HepG2 (cell line): ENCODE measurements around the gene NCOA5. TPM values are rescaled to one million over a fixed set of nuclear protein-coding genes. Genes with fewer than 3 reads are reported as not detected.

Source experiments
- ATAC-seq: fragments of 200-7000 bp; cut with Tn5 transposase; 3 replicates; pipeline ENCODE4 v1.9.1; 2020; ENCODE audit warnings: mild to moderate bottlenecking, moderate library complexity
- BruUV-seq: library from RNA; stranded (reverse); fragments of 400-500 nt; replicated peaks from 2 replicates; lab custom pipeline; 2021; lab: Mats Ljungman, UMichigan
- CTCF ChIA-PET: fragments of 300-600 bp; formaldehyde crosslinking; extraction: SDS; loops from one replicate; lab custom pipeline; 2021; ENCODE audit warnings: low total read pairs, inconsistent platforms, low intra/inter-chr PET ratio; lab: Yijun Ruan, JAX
- POLR2A ChIA-PET: fragments of 350-600 bp; sonication (Branson Sonifier 250); formaldehyde crosslinking; loops from one replicate; lab custom pipeline; 2020; ENCODE audit warnings: antibody characterized with exemption, inconsistent platforms; lab: Yijun Ruan, JAX
- DNase-seq: peaks from one replicate; pipeline ENCODE4 v3.0.0-alpha.2; 2015; ENCODE audit warnings: low spot score
- FAIRE-seq: peaks from 3 replicates; lab custom pipeline; 2011; peaks lifted over from hg19 to GRCh38; lab: Jason Lieb, UNC
- H2AFZ ChIP-seq: one replicate; pipeline ENCODE4 v1.6.1; 2011; ENCODE audit warnings: low read length, inconsistent platforms
- H3K27ac ChIP-seq: fragments of 300-600 bp; 3 replicates; pipeline ENCODE4 v1.8.0; 2011; ENCODE audit warnings: mixed run types, mild to moderate bottlenecking, mixed read lengths, low read length, inconsistent platforms; ENCODE audit not compliant: insufficient read depth; ENCODE audit errors: extremely low read length
- H3K27me3 ChIP-seq, 2 experiments: fragments of 200-600 bp in 1 of 2; 2 replicates in 1 of 2; 3 replicates in 1 of 2; pipeline versions ENCODE4 v1.6.0 to v1.8.0; 2011; ENCODE audit warnings: low read length in 2 of 2, mild to moderate bottlenecking in 2 of 2, moderate library complexity in 2 of 2, inconsistent platforms in 1 of 2; ENCODE audit not compliant: insufficient read depth in 2 of 2, control insufficient read depth in 1 of 2
- H3K36me3 ChIP-seq, 2 experiments: fragments of 200-600 bp in 1 of 2; replicated peaks in 1 of 2; 2 replicates in 1 of 2; 3 replicates in 1 of 2; pipeline versions ENCODE4 v1.5.1 to v1.8.0; 2011; ENCODE audit warnings: low read length in 2 of 2, inconsistent platforms in 1 of 2; ENCODE audit not compliant: insufficient read depth in 2 of 2, control insufficient read depth in 1 of 2
- H3K4me1 ChIP-seq: 2 replicates; pipeline ENCODE4 v1.5.1; 2012; ENCODE audit warnings: low read length, inconsistent platforms; ENCODE audit not compliant: insufficient read depth
- H3K4me2 ChIP-seq: 2 replicates; pipeline ENCODE4 v1.6.0; 2011; ENCODE audit warnings: low read depth, low read length, inconsistent platforms
- H3K4me3 ChIP-seq, 3 experiments: fragments of 200-600 bp in 1 of 3; sonication (generic), shearing (Covaris generic) in 1 of 3; replicated peaks in 1 of 3; 2 replicates each; pipeline ENCODE4 v1.5.1; 2011 to 2016; ENCODE audit warnings: low read length in 3 of 3, inconsistent platforms in 2 of 3, low read depth in 2 of 3, mild to moderate bottlenecking in 2 of 3, control low read depth in 1 of 3, mixed read lengths in 1 of 3; ENCODE audit not compliant: insufficient read depth in 1 of 3
- H3K79me2 ChIP-seq: one replicate; pipeline ENCODE4 v1.6.1; 2011; ENCODE audit warnings: low read length, inconsistent platforms; ENCODE audit not compliant: insufficient read depth
- H3K9ac ChIP-seq: 2 replicates; pipeline ENCODE4 v1.6.0; 2011; ENCODE audit warnings: mild to moderate bottlenecking, low read depth, low read length, inconsistent platforms; ENCODE audit not compliant: insufficient read depth
- H3K9me3 ChIP-seq: 2 replicates; pipeline ENCODE4 v1.5.1; 2012; ENCODE audit warnings: mild to moderate bottlenecking, low read length
- H4K20me1 ChIP-seq: 2 replicates; pipeline ENCODE4 v1.6.0; 2011; ENCODE audit warnings: inconsistent platforms, mild to moderate bottlenecking, low read length, moderate library complexity; ENCODE audit not compliant: insufficient read depth
- ATF7-NPFF ChIP-seq: sonication (generic); formaldehyde crosslinking; IDR thresholded peaks from 2 replicates; pipeline ENCODE4 v1.8.1; 2023; ENCODE audit warnings: mild to moderate bottlenecking, low read depth, missing genetic modification reagents, moderate library complexity
- DMTF1 ChIP-seq: sonication (generic); formaldehyde crosslinking; IDR thresholded peaks from 2 replicates; pipeline ENCODE4 v1.4.0; 2020; ENCODE audit warnings: mild to moderate bottlenecking, missing genetic modification reagents
- FIP1L1 ChIP-seq: fragments of 200-400 bp; formaldehyde crosslinking; IDR thresholded peaks from 2 replicates; pipeline ENCODE4 v1.6.1; 2018; ENCODE audit warnings: low read depth, mild to moderate bottlenecking, low read length, moderate library complexity, borderline replicate concordance; ENCODE audit not compliant: insufficient read depth
- GTF3A ChIP-seq: sonication (generic); formaldehyde crosslinking; conservative IDR thresholded peaks from 2 replicates; pipeline ENCODE4 v1.4.0; 2020; ENCODE audit warnings: mild to moderate bottlenecking, missing genetic modification reagents
- HDAC1 ChIP-seq: sonication (generic); formaldehyde crosslinking; IDR thresholded peaks from 2 replicates; pipeline ENCODE4 v1.5.1; 2020; ENCODE audit warnings: mild to moderate bottlenecking, missing genetic modification reagents
- HNRNPK ChIP-seq: fragments of 200-400 bp; formaldehyde crosslinking; IDR thresholded peaks from 2 replicates; pipeline ENCODE4 v1.6.1; 2018; ENCODE audit warnings: low read length, low read depth, moderate library complexity, mild to moderate bottlenecking; ENCODE audit not compliant: poor library complexity, severe bottlenecking
- HNRNPL ChIP-seq: fragments of 200-400 bp; formaldehyde crosslinking; IDR thresholded peaks from 2 replicates; pipeline ENCODE4 v1.6.1; 2017; ENCODE audit warnings: mild to moderate bottlenecking, low read depth, low read length
- MLX ChIP-seq: IDR thresholded peaks from 2 replicates; pipeline ENCODE4 v1.6.1; 2016
- MZF1 ChIP-seq: sonication (generic); formaldehyde crosslinking; IDR thresholded peaks from 2 replicates; pipeline ENCODE4 v1.8.1; 2023; ENCODE audit warnings: mild to moderate bottlenecking, missing genetic modification reagents, borderline replicate concordance
- PCBP1 ChIP-seq: fragments of 200-400 bp; formaldehyde crosslinking; IDR thresholded peaks from 2 replicates; pipeline ENCODE4 v1.6.1; 2017; ENCODE audit warnings: mild to moderate bottlenecking, low read depth, low read length, borderline replicate concordance
- RARG ChIP-seq: sonication (generic); formaldehyde crosslinking; IDR thresholded peaks from 2 replicates; pipeline ENCODE4 v1.4.0; 2020; ENCODE audit warnings: low read depth, mild to moderate bottlenecking, missing genetic modification reagents
- RBM39 ChIP-seq: fragments of 200-400 bp; formaldehyde crosslinking; IDR thresholded peaks from one replicate; pipeline ENCODE4 v1.6.1; 2018; ENCODE audit warnings: antibody characterized with exemption, mild to moderate bottlenecking, low read depth, low read length; ENCODE audit not compliant: poor library complexity, severe bottlenecking
- TAF15 ChIP-seq: fragments of 200-400 bp; formaldehyde crosslinking; IDR thresholded peaks from one replicate; pipeline ENCODE4 v1.6.1; 2018; ENCODE audit warnings: mild to moderate bottlenecking, low read depth, low read length; ENCODE audit not compliant: poor library complexity, severe bottlenecking
- ZBTB42 ChIP-seq: sonication (generic); formaldehyde crosslinking; IDR thresholded peaks from 2 replicates; pipeline ENCODE4 v1.5.0; 2020; ENCODE audit warnings: mild to moderate bottlenecking, missing genetic modification reagents
- ZBTB7B ChIP-seq: sonication (generic); formaldehyde crosslinking; IDR thresholded peaks from 2 replicates; pipeline ENCODE4 v1.4.0; 2020; ENCODE audit warnings: missing genetic modification reagents
- ZNF672 ChIP-seq: sonication (generic); formaldehyde crosslinking; IDR thresholded peaks from 2 replicates; pipeline ENCODE4 v1.8.1; 2022; ENCODE audit warnings: missing genetic modification reagents
- ZNF784 ChIP-seq: sonication (generic); formaldehyde crosslinking; IDR thresholded peaks from 2 replicates; pipeline ENCODE4 v1.5.1; 2020; ENCODE audit warnings: missing genetic modification reagents, mild to moderate bottlenecking, borderline replicate concordance
- WGBS: methylation state at CpG from one replicate; pipeline ENCODE4 v1.1.6; 2017; ENCODE audit warnings: low lambda C conversion rate; 5-methylcytosine and 5-hydroxymethylcytosine counted together
- in situ Hi-C: cut with HindIII; loops from 2 replicates; pipeline ENCODE4 v1.10.0; 2017; ENCODE audit warnings: low pct_unique_long_range_greater_than_20kb; ENCODE audit not compliant: extremely low pct_ligation_motif_present
- intact Hi-C: fragments of 100-400 bp; cut with micrococcal nuclease; formaldehyde crosslinking; loops from one replicate; pipeline ENCODE4 v1.10.0; 2022; ENCODE audit not compliant: unreplicated experiment
- polyA plus RNA-seq, 8 experiments: library from polyadenylated mRNA; depleted of rRNA in 3 of 8; stranded (reverse) in 7 of 8; unstranded in 1 of 8; fragments of >200 nt; fragmentation: Illumina TruSeq in 4 of 8; extraction: Trizol in 4 of 8; gene quantifications; 2 replicates each; pipeline versions ENCODE4 v1.2.1 to v1.2.3, GENCODE V29; 2011 to 2016; ENCODE audit warnings: low read depth in 4 of 8, missing spikeins in 1 of 8, mixed read lengths in 1 of 8; ENCODE audit not compliant: insufficient read depth in 1 of 8
- total RNA-seq, 5 experiments: library from RNA; depleted of rRNA; stranded (reverse); fragments of >200 nt; fragmentation: Illumina TruSeq; extraction: Trizol; gene quantifications; 2 replicates each; pipeline ENCODE4 v1.2.3, GENCODE V29; 2016; ENCODE audit warnings: low read depth in 1 of 5

The NCOA5 gene
- total and polyA plus RNA-seq, 2 of the 13 experiments (the other 11 are each of a cell fraction or from before 2014, with no cell fraction given), result 16.5 to 28.4 TPM

- H3K27ac ChIP-seq, result no peak within 1 kb of the TSS
- H3K4me3 ChIP-seq, result no peak within 1 kb of the TSS
- no peaks in the 10 kb centered on the region for H3K4me1 ChIP-seq
- DNase-seq, result no peak
- H4K20me1 ChIP-seq, result peaks cover 31% of the 10 kb centered on the region
- WGBS, result 64% methylated on average over 56 of the region's 56 CpGs
- no peak within 1 kb of the TSS for H2AFZ ChIP-seq
- ATAC-seq, result no peak; the same call in 2 of the 3 replicates
- H3K9me3 ChIP-seq, result no peaks in the 10 kb centered on the region
- in situ Hi-C loops, result loop anchor here (10.0 kb wide), 1 partner anchor 146 kb away; no protein-coding TSS in a partner anchor
- no peaks in the 10 kb centered on the region for H3K79me2 ChIP-seq
- no peak within 1 kb of the TSS for H3K4me2 ChIP-seq
- no peaks in the 10 kb centered on the region for H3K36me3 ChIP-seq
- FAIRE-seq, result no peak
- intact Hi-C loops, result no loop called here
- H3K27me3 ChIP-seq, result peaks cover 7 to 32% of the 10 kb centered on the region in 2 experiments
- no peak within 1 kb of the TSS for H3K9ac ChIP-seq
- CTCF ChIA-PET, result no interaction called here
- POLR2A ChIA-PET, result no interaction called here
- no TSS peak for BruUV-seq
- no peak for TF ChIP-seq TAF15
- TF ChIP-seq ZNF784 (CRISPR knock-in tag), result 0 out of 2 replicates have a peak, but pooled peaks have one; percentile 2
- no peak for TF ChIP-seq RARG
- TF ChIP-seq RBM39, result no peak
- TF ChIP-seq MZF1 (CRISPR knock-in tag), result no peak
- peak; percentile 15 for TF ChIP-seq HNRNPK
- TF ChIP-seq HNRNPL, result no peak
- no peak for TF ChIP-seq ZBTB42 (CRISPR knock-in tag)
- TF ChIP-seq DMTF1, result no peak
- TF ChIP-seq HDAC1 (CRISPR knock-in tag), result no peak
- no peak for TF ChIP-seq FIP1L1
- TF ChIP-seq ZNF672 (CRISPR knock-in tag), result peak; percentile 20; the same call in 1 of the 2 replicates
- TF ChIP-seq ATF7-NPFF (CRISPR knock-in tag), result no peak
- TF ChIP-seq MLX (CRISPR knock-in tag), result no peak
- TF ChIP-seq GTF3A (CRISPR knock-in tag), result no peak
- no peak for TF ChIP-seq PCBP1
- no peak for TF ChIP-seq ZBTB7B (CRISPR knock-in tag)
Observed at GRCh38 chr20:46028772-46029371, 60.9 kb downstream of the NCOA5 start, which contains the start of gene SLC12A5. TSS of gene SLC12A5 (plus strand) at chr20:46029215. CDS start at chr20:46029345, 130 bp downstream.
